Measurements from ENCODE around the gene DMKN.

DNA sequence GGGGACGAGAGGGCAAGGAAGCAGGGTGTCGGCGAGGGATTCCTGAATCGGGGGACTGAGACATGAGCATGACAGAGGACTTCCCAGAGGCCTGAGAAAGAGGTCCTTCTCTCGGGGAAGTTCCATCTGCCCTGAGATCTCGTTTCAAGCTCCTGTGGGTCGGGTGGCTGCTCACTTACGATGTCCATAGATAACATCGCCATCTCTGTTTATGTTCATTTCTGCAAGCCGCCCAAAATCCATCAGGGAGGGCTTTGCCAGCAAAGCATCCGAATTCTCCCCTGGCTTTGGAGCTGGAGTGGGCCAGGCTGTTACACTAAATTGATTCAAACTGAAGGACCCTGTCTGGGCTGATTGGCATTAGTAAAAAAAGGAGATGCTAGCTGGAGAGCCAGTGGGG lies 5.9 kb downstream of the DMKN start:
- TF ChIP-seq, protein P1, sequence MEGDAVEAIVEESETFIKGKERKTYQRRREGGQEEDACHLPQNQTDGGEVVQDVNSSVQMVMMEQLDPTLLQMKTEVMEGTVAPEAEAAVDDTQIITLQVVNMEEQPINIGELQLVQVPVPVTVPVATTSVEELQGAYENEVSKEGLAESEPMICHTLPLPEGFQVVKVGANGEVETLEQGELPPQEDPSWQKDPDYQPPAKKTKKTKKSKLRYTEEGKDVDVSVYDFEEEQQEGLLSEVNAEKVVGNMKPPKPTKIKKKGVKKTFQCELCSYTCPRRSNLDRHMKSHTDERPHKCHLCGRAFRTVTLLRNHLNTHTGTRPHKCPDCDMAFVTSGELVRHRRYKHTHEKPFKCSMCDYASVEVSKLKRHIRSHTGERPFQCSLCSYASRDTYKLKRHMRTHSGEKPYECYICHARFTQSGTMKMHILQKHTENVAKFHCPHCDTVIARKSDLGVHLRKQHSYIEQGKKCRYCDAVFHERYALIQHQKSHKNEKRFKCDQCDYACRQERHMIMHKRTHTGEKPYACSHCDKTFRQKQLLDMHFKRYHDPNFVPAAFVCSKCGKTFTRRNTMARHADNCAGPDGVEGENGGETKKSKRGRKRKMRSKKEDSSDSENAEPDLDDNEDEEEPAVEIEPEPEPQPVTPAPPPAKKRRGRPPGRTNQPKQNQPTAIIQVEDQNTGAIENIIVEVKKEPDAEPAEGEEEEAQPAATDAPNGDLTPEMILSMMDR (IDR thresholded peaks at IDR 0.05; ENCODE audit: poor library complexity) = no peak
- no peak for TF ChIP-seq EZH2 (IDR thresholded peaks at IDR 0.05; ENCODE audit: borderline replicate concordance)
